LHCN-M2 (cell line): ENCODE data around the gene EBF3. TPM values are rescaled to one million over a fixed set of nuclear protein-coding genes. Genes with fewer than 3 reads are reported as not detected.

Experiments
- DNase-seq: peaks from one replicate; pipeline ENCODE4 v3.0.0-alpha.2; 2012; ENCODE audit warnings: low read depth
- polyA plus RNA-seq: library from polyadenylated mRNA; unstranded; fragments of >200 nt; gene quantifications from one replicate; pipeline ENCODE4 v1.2.1, GENCODE V29; 2012; ENCODE audit warnings: missing spikeins
- total RNA-seq: library from RNA; depleted of rRNA; stranded (reverse); fragments of >200 nt; gene quantifications from 2 replicates; pipeline ENCODE4 v1.2.3, GENCODE V29; 2014; rRNA removed

EBF3 gene
- total RNA-seq: 41.7 and 45.2 TPM in 2 replicates
- 16.3 TPM for polyA plus RNA-seq

GRCh38 chr10:129963641-129964501, at the start of gene EBF3:
TSS of gene EBF3 (minus strand) at chr10:129964274. CDS start at chr10:129963768, 506 bp downstream.
- peak; percentile 95 for DNase-seq

DNA sequence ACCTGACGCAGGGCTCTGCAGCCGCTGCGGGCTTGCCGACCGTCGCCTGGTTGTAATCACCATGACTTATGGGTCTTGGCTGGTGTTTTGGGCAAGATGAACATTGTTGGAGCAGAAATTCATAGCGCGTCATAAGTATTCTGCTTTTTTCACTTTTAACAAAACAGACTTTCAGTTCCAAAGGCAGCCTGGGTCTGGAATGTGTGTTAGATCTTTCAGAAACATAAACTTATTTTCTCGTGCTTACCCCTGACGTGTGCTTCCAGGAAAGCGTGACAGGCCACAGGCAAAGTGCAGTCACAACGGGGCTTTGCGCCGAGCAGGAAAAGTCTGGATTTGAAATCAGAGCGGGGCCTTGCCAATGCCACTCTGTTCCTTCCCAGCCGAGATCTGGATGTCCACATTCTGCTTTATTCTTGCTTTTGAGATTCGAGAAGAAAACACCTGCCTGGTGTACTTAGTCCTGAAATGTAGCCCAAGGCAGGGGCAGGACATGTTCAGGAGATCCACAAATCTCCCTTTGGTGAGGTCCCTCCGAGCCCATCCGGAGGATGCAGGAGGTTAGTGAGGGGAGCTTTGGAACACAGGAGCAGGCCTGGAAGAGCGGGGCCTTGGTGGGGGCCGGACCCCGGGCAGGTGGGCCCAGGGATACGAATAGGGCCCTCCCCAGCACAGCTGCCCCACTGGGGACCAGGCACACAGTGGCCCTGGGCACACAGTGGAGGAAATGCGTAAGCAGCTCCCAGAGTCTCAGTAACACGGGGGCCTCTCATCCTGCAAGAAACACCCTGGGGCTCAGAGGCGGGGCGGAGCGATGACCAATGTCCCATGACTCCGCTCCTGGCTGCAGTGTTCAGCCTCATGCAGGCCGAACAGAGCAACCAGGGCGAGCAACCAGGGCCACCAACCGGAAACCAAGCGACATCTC, 49.5 kb upstream of the EBF3 start:
- DNase-seq: no peak

- no peak for DNase-seq
These were observed 48.1 kb upstream of the EBF3 start for GRCh38 chr10:130012129-130012528.

GRCh38 chr10:130010653-130011052, 46.6 kb upstream of the EBF3 start:
- DNase-seq: no peak

DNA sequence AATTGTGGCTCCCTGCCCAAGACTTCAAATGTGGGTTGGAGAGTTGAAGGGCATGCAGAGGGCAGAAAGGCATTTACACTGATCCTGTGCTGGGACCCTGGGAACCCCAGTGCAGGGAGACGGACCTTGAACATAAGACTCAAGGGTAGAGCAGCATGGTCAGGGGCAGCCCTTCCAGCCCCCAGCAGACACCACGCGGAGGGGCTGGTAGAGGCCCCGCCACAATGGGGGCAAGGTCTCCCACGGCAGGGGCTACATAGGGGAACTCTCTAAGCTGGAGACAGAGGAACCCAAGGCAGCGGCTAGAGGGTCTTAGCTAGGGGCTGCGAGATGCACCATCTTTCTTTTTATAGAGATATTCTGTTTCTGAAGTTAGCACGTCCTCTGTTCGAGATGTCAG, 45.2 kb upstream of the EBF3 start:
- DNase-seq: no peak

- no peak for DNase-seq
These were observed 39.9 kb upstream of the EBF3 start for GRCh38 chr10:130003787-130004613.

GRCh38 chr10:130003166-130003565, 39.1 kb upstream of the EBF3 start:
- DNase-seq: no peak

- no peak for DNase-seq
These were observed 38.5 kb upstream of the EBF3 start for GRCh38 chr10:130002606-130003005.

DNA sequence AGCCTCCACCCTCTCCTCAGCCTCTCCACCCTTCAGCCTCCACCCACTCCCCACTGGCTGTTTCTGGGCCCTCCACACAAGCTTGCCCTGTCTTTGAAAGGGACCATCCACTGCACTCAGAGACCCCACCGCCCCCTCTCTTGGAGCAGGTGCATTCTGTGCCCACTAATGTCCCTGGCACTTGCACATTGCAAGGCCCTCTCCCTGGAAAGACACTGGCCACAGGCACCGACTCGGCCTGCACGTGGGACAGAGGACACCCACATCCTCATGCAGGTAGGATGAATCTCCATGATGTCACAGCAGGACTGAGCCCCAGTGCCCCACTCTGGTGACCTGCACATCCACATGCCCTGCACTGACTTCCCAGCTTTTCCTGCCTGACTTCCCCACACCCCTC, 36.8 kb upstream of the EBF3 start:
- DNase-seq: no peak

DNA sequence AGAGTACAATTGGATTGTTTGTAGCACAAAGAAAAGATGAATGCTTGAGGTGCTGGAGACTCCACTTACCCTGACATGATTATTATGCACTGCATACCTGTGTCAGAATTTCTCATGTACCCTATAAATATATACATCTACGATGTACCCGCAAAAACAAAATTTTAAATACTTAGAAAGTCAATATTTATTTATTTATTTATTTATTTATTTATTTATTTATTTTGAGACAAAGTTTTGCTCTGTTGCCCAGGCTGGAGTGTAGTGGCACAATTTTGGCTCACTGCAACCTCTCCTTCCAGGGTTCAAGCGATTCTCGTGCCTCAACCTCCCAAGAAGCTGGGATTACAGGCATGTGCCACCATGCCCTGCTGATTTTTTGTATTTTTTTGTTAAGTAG, 35.1 kb upstream of the EBF3 start:
- no peak for DNase-seq

- peak; percentile 79 for DNase-seq
These were observed 29.5 kb upstream of the EBF3 start for GRCh38 chr10:129993621-129994020.

DNA sequence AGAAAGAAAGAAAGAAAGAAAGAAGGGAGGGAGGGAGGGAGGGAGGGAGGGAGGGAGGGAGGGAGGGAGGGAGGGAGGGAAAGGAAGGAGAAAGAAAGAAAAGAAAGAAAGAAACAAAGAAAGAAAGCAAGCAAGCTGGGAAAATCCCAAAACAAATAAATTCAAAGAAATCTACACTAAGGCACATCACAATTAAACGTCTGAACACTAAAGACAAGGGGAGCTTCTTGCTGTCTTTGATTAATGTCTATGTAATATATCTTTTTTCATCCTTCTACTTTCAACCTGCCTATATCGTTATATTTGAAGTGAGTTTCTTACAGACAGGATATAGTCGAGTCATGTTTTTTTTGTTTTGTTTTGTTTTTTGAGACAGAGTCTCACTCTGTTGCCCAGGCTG, 28.3 kb upstream of the EBF3 start:
- DNase-seq: no peak

DNA sequence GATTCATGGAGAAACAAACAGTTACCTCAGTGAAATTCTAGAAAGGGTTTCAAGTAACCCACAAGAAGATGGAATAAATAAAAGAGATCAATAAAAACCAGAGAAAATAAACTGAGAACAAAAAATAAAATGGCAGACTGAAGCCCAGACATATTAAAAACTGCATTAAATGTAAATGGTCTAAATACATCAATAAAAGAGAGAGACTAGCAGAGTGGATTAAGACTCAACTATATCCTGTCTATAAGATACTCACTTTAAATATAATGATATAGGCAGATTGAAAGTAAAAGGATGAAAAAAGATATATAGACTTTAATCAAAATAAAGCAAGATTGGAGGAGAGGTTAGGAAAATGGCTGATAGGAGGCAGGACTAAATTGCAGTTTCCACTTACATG, 18.8 kb upstream of the EBF3 start:
- DNase-seq: no peak

DNA sequence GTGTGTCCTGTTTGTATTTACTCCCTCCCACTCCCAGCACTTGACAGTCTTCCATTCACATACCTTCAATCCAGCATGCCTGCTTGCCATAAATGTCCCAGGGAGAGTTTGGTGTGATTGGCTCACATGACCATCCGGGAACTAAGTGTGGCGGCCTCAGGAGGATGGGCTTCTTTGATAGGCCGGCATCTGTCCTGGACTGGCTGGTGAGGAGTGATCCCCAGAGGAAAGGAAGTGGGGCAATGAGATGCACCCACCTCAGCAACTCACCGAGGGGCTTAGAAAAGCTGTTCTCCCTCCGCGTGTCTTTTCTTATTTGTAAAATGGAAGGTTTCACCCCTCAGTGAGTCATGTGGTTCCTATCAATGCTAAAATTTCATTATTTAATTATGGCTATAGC, 14.9 kb upstream of the EBF3 start:
- DNase-seq: no peak

GRCh38 chr10:129978322-129978721, 14.2 kb upstream of the EBF3 start:
- DNase-seq: no peak

DNA sequence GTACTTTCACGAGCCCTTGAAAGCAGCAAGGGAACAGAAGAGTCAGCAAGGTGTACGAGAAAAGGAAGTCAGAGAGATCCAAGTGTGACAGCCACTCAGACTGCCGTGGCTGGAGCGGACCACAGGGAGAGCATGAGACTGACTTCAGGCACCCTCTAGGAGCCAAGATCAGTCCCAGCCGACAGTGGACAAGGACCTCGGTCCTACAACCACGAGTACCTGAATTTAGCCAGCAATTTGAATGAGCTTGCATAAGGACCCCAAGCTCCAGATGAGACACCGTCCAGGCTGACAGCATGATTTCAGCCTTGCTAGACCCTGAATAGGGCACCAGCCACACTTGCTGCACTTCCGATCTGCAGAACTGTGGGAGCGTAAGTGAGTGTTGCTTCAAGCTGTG, 13.7 kb upstream of the EBF3 start:
- DNase-seq: no peak

GRCh38 chr10:129973674-129974059, 9.6 kb upstream of the EBF3 start:
- no peak for DNase-seq

DNA sequence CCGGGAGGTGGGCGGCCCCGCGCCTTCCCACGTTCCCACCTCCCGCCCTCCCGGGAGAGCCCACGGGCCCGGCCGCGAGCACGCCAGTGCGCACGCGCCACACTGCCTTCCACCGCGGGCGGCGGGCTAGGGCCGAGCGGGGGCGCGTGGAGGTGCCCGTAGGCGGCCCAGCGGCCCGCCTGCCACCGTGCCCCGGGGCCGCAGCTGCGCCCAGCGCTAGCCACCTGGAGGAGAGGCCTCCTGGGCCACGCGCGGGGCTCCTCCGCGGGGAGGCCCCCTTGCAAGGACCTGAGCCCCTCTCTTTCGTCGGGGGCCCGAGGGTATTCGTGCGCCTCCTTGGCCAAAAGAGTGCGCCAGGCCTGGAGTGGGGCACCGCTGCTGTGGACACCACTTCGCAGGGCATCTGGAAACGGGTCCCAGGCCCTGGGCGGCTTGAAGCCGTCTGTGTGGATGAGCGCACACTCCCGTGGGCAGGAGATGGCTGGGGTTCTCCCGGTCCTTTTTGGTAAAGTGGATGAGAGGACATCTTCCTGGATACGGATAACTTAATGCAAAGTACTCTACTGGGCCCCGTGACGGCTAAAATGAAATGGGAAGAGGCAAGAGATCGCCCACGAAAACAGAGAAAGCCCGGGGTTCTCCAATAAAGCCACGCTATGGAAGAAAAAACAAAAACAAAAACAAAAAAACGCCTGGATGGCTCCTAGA, 9.0 kb upstream of the EBF3 start:
- no peak for DNase-seq

GRCh38 chr10:129972145-129972965, 8.3 kb upstream of the EBF3 start:
- peak; percentile 7 for DNase-seq
